Measurements from ENCODE around the gene EEPD1.

Gene EEPD1

GRCh38 chr7:36153571-36154097, 580 bp downstream of the EEPD1 start:
- no peak for TF ChIP-seq TAF1 (IDR thresholded peaks at IDR 0.05; ENCODE audit: low read depth, low read length)
- TF ChIP-seq POLR2AphosphoS5 (IDR thresholded peaks at IDR 0.05; ENCODE audit: low read depth, low read length): no peak
- no peak for TF ChIP-seq PAX5 (IDR thresholded peaks at IDR 0.05; ENCODE audit: insufficient read depth, low read length, severe bottlenecking)
- no peak for TF ChIP-seq SPI1 (IDR thresholded peaks at IDR 0.05; ENCODE audit: low read depth, low read length)
- TF ChIP-seq POLR2A (IDR thresholded peaks at IDR 0.05; ENCODE audit: low read depth, low read length): no peak
- no peak for TF ChIP-seq POU2F2 (IDR thresholded peaks at IDR 0.05; ENCODE audit: low read depth, low read length)
- FAIRE-seq: no peak
- DNase-seq (ENCODE audit: insufficient read length, low spot score): no peak

GRCh38 chr7:36154255-36155212, 1.5 kb downstream of the EEPD1 start:
- FAIRE-seq (no peak), DNase-seq (ENCODE audit: insufficient read length, low spot score) (no peak)
- no peak for TF ChIP-seq POU2F2 (IDR thresholded peaks at IDR 0.05; ENCODE audit: low read depth, low read length)
- TF ChIP-seq POLR2A (IDR thresholded peaks at IDR 0.05; ENCODE audit: low read depth, low read length): no peak
- no peak for TF ChIP-seq POLR2AphosphoS5 (IDR thresholded peaks at IDR 0.05; ENCODE audit: low read depth, low read length)
- TF ChIP-seq SPI1 (IDR thresholded peaks at IDR 0.05; ENCODE audit: low read depth, low read length): no peak
- no peak for TF ChIP-seq TAF1 (IDR thresholded peaks at IDR 0.05; ENCODE audit: low read depth, low read length)
- no peak for TF ChIP-seq PAX5 (IDR thresholded peaks at IDR 0.05; ENCODE audit: insufficient read depth, low read length, severe bottlenecking)

DNA sequence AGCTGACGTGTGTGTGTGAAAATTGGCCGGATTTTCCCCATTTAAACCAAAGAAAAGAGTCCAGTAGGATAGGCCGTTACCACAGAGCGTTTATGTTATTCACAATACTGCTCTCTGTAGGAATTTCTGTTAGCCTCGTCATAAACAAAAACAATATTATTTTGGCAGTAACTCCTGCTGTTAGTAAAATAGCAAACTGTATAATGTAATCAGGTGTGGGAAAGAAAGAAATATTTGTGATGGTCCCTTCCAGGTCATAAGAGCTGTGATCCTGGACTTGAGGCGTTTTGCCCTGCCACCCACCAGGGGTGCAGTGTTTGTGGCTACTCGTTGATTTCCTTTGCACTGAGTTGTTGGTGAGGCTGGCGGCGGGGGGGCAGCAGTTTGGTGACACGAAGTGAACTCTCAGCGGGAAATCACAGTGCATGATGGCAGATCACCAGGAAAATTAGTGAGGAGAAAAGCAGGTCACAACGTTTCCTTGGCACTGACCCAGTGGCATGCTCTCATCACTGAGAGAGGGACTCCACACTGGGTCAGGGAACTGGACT, 2.8 kb downstream of the EEPD1 start:
- FAIRE-seq (no peak), DNase-seq (ENCODE audit: insufficient read length, low spot score) (no peak)
- TF ChIP-seq SPI1 (IDR thresholded peaks at IDR 0.05; ENCODE audit: low read depth, low read length): no peak
- no peak for TF ChIP-seq POLR2A (IDR thresholded peaks at IDR 0.05; ENCODE audit: low read depth, low read length)
- no peak for TF ChIP-seq POU2F2 (IDR thresholded peaks at IDR 0.05; ENCODE audit: low read depth, low read length)
- no peak for TF ChIP-seq POLR2AphosphoS5 (IDR thresholded peaks at IDR 0.05; ENCODE audit: low read depth, low read length)

GRCh38 chr7:36157527-36158320, 4.7 kb downstream of the EEPD1 start:
- FAIRE-seq (no peak), DNase-seq (ENCODE audit: insufficient read length, low spot score) (no peak)
- no peak for TF ChIP-seq POLR2A (IDR thresholded peaks at IDR 0.05; ENCODE audit: low read depth, low read length)
- TF ChIP-seq POU2F2 (IDR thresholded peaks at IDR 0.05; ENCODE audit: low read depth, low read length): no peak
- TF ChIP-seq PAX5 (IDR thresholded peaks at IDR 0.05; ENCODE audit: insufficient read depth, low read length, severe bottlenecking): no peak
- TF ChIP-seq POLR2AphosphoS5 (IDR thresholded peaks at IDR 0.05; ENCODE audit: low read depth, low read length): no peak
- TF ChIP-seq SPI1 (IDR thresholded peaks at IDR 0.05; ENCODE audit: low read depth, low read length): no peak
- TF ChIP-seq TAF1 (IDR thresholded peaks at IDR 0.05; ENCODE audit: low read depth, low read length): no peak

- DNase-seq (ENCODE audit: insufficient read length, low spot score) (no peak), FAIRE-seq (no peak)
- TF ChIP-seq POU2F2 (IDR thresholded peaks at IDR 0.05; ENCODE audit: low read depth, low read length) (no peak), TAF1 (IDR thresholded peaks at IDR 0.05; ENCODE audit: low read depth, low read length) (no peak), POLR2A (IDR thresholded peaks at IDR 0.05; ENCODE audit: low read depth, low read length) (no peak), PAX5 (IDR thresholded peaks at IDR 0.05; ENCODE audit: insufficient read depth, low read length, severe bottlenecking) (no peak), POLR2AphosphoS5 (IDR thresholded peaks at IDR 0.05; ENCODE audit: low read depth, low read length) (no peak), SPI1 (IDR thresholded peaks at IDR 0.05; ENCODE audit: low read depth, low read length) (no peak)
These were observed 5.2 kb downstream of the EEPD1 start for GRCh38 chr7:36158321-36158605.

DNA sequence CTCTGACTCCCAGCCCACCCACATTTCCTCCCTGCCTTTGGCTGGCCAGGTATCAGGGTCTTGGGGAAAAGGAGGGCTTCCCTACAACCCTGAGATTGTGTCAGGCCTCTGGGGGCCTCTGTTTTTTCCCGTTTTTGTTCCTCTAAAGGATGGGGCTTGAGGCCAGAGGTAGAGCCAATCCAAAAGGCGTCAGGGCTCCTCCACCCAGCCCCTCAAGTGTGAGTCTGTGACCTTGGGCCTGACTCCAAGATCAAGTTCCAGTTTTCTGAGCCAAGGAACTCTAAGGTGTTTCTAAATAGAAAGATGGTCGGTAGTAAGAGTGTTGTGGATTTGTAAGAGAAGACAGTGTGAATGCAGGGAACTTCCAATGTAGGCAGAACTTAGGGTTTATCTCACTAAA, 6.6 kb downstream of the EEPD1 start:
- FAIRE-seq: no peak
- TF ChIP-seq POLR2A (IDR thresholded peaks at IDR 0.05; ENCODE audit: low read depth, low read length) (no peak), PAX5 (IDR thresholded peaks at IDR 0.05; ENCODE audit: insufficient read depth, low read length, severe bottlenecking) (no peak), SPI1 (IDR thresholded peaks at IDR 0.05; ENCODE audit: low read depth, low read length) (no peak), POU2F2 (IDR thresholded peaks at IDR 0.05; ENCODE audit: low read depth, low read length) (no peak), TAF1 (IDR thresholded peaks at IDR 0.05; ENCODE audit: low read depth, low read length) (no peak), POLR2AphosphoS5 (IDR thresholded peaks at IDR 0.05; ENCODE audit: low read depth, low read length) (no peak)
- no peak for DNase-seq (ENCODE audit: insufficient read length, low spot score)

GRCh38 chr7:36160313-36160712, 7.3 kb downstream of the EEPD1 start:
- DNase-seq (ENCODE audit: insufficient read length, low spot score) (no peak), FAIRE-seq (no peak)
- TF ChIP-seq PAX5 (IDR thresholded peaks at IDR 0.05; ENCODE audit: insufficient read depth, low read length, severe bottlenecking) (no peak), TAF1 (IDR thresholded peaks at IDR 0.05; ENCODE audit: low read depth, low read length) (no peak), POU2F2 (IDR thresholded peaks at IDR 0.05; ENCODE audit: low read depth, low read length) (no peak), POLR2A (IDR thresholded peaks at IDR 0.05; ENCODE audit: low read depth, low read length) (no peak), SPI1 (IDR thresholded peaks at IDR 0.05; ENCODE audit: low read depth, low read length) (no peak), POLR2AphosphoS5 (IDR thresholded peaks at IDR 0.05; ENCODE audit: low read depth, low read length) (no peak)

DNA sequence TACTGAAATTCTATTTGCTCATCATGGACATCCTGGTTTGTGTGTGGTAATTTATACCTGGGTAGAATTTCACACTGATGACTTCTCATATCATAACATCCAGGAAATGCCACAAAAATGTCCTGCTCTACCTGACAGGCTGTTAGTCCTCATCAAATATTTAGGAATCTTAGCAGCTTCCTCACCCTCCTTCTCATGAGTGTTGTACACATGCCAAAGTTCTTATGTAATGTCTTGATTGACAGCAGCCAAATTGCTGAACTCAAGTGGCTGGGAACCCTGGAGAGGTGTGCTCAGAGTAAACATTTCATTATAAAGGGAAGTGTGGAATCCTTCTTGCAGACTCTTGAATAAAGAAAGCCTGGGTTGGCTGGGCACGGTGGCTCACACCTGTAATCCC, 8.9 kb downstream of the EEPD1 start:
- FAIRE-seq (no peak), DNase-seq (ENCODE audit: insufficient read length, low spot score) (no peak)
- TF ChIP-seq POU2F2 (IDR thresholded peaks at IDR 0.05; ENCODE audit: low read depth, low read length) (no peak), SPI1 (IDR thresholded peaks at IDR 0.05; ENCODE audit: low read depth, low read length) (no peak), POLR2A (IDR thresholded peaks at IDR 0.05; ENCODE audit: low read depth, low read length) (no peak), PAX5 (IDR thresholded peaks at IDR 0.05; ENCODE audit: insufficient read depth, low read length, severe bottlenecking) (no peak), POLR2AphosphoS5 (IDR thresholded peaks at IDR 0.05; ENCODE audit: low read depth, low read length) (no peak), TAF1 (IDR thresholded peaks at IDR 0.05; ENCODE audit: low read depth, low read length) (no peak)

GRCh38 chr7:36165059-36165458, 12.0 kb downstream of the EEPD1 start:
- TF ChIP-seq PAX5 (IDR thresholded peaks at IDR 0.05; ENCODE audit: insufficient read depth, low read length, severe bottlenecking) (no peak), TAF1 (IDR thresholded peaks at IDR 0.05; ENCODE audit: low read depth, low read length) (no peak), POLR2A (IDR thresholded peaks at IDR 0.05; ENCODE audit: low read depth, low read length) (no peak), SPI1 (IDR thresholded peaks at IDR 0.05; ENCODE audit: low read depth, low read length) (no peak), POLR2AphosphoS5 (IDR thresholded peaks at IDR 0.05; ENCODE audit: low read depth, low read length) (no peak), POU2F2 (IDR thresholded peaks at IDR 0.05; ENCODE audit: low read depth, low read length) (no peak)
- FAIRE-seq (no peak), DNase-seq (ENCODE audit: insufficient read length, low spot score) (no peak)
